Medulla oblongata (tissue), 1 donor: ENCODE data around the gene SF3B3.
"Not testable (repeated sequence)": the region's sequence is repeated elsewhere in the genome, so short reads cannot be mapped to it uniquely, and the experiment has no call there.

Experiments
- DNase-seq: peaks from one replicate; pipeline ENCODE4 v3.0.0-alpha.2; 2015; ENCODE audit errors: extremely low spot score

Gene SF3B3

GRCh38 chr16:70565053-70565452 is 41.4 kb downstream of the SF3B3 start:
- peak; percentile 79 for DNase-seq

- no peak for DNase-seq
Observed at GRCh38 chr16:70568601-70569237, 45.1 kb downstream of the SF3B3 start.

GRCh38 chr16:70569752-70570151 is 46.1 kb downstream of the SF3B3 start:
- DNase-seq: no peak

GRCh38 chr16:70570967-70571570 is 47.5 kb downstream of the SF3B3 start:
- DNase-seq: no peak

- DNase-seq: no peak
Observed at GRCh38 chr16:70571623-70572022, 48.0 kb downstream of the SF3B3 start.

- no peak for DNase-seq
Observed at GRCh38 chr16:70572050-70572925, 48.7 kb downstream of the SF3B3 start.

- no peak for DNase-seq
Observed at GRCh38 chr16:70572926-70573270, 49.3 kb downstream of the SF3B3 start.

- DNase-seq: peak; percentile 31
Observed at GRCh38 chr16:70573451-70574121, 50.0 kb downstream of the SF3B3 start.

GRCh38 chr16:70574595-70575271 is 51.1 kb downstream of the SF3B3 start:
- DNase-seq: no peak

GRCh38 chr16:70575376-70575775 is 51.8 kb downstream of the SF3B3 start:
- no peak for DNase-seq

- DNase-seq: no peak
Observed at GRCh38 chr16:70576431-70577255, 53.0 kb downstream of the SF3B3 start.

GRCh38 chr16:70577256-70577698 is 53.7 kb downstream of the SF3B3 start:
- no peak for DNase-seq

- no peak for DNase-seq
Observed at GRCh38 chr16:70578035-70578434, 54.4 kb downstream of the SF3B3 start.

GRCh38 chr16:70579248-70579647 is 55.6 kb downstream of the SF3B3 start:
- no peak for DNase-seq

- no peak for DNase-seq
Observed at GRCh38 chr16:70579648-70580630, 56.3 kb downstream of the SF3B3 start.

GRCh38 chr16:70582280-70582978 is 58.8 kb downstream of the SF3B3 start:
- no peak for DNase-seq

- DNase-seq: no peak
Observed at GRCh38 chr16:70586731-70587130, 63.1 kb downstream of the SF3B3 start.

- no peak for DNase-seq
Observed at GRCh38 chr16:70588565-70588964, 64.9 kb downstream of the SF3B3 start.

GRCh38 chr16:70589416-70589815 is 65.8 kb downstream of the SF3B3 start:
- DNase-seq: not testable (repeated sequence)
